Testis (tissue), 3 donors: Measurements from ENCODE around the gene MYO18A. TPM values are rescaled to one million over a fixed set of nuclear protein-coding genes. Genes with fewer than 3 reads are reported as not detected.

Experiments used
- DNase-seq: peaks from one replicate; pipeline ENCODE4 v3.0.0-alpha.2; 2019
- H3K27ac ChIP-seq, 2 donors: fragments of 200-600 bp; sonication (generic); one replicate each; pipeline ENCODE4 v1.5.1; 2019
- H3K27me3 ChIP-seq: fragments of 200-600 bp; sonication (generic); one replicate; pipeline ENCODE4 v1.5.1; 2019
- H3K36me3 ChIP-seq: fragments of 200-600 bp; sonication (generic); one replicate; pipeline ENCODE4 v1.5.1; 2017; ENCODE audit warnings: low read depth; ENCODE audit errors: missing control alignments
- H3K4me1 ChIP-seq: fragments of 200-600 bp; sonication (generic); one replicate; pipeline ENCODE4 v1.5.1; 2019
- H3K4me3 ChIP-seq, 2 donors: fragments of 200-600 bp; sonication (generic); one replicate each; pipeline ENCODE4 v1.5.1; 2017 to 2019
- H3K9me3 ChIP-seq: fragments of 200-600 bp; sonication (generic); one replicate; pipeline ENCODE4 v1.5.1; 2017
- CTCF ChIP-seq, 3 experiments: fragments of 450-650 bp in 2 of 3; fragments of 200-600 bp in 1 of 3; sonication (generic) in 1 of 3; IDR thresholded peaks; one replicate each; pipeline ENCODE4 v1.5.1; 2016 to 2019; ENCODE audit warnings: antibody characterized with exemption in 3 of 3, mild to moderate bottlenecking in 2 of 3, moderate library complexity in 1 of 3
- POLR2A ChIP-seq: fragments of 450-650 bp; IDR thresholded peaks from one replicate; pipeline ENCODE4 v1.6.1; 2017; ENCODE audit warnings: antibody characterized with exemption, mild to moderate bottlenecking, moderate library complexity
- WGBS, 2 donors: methylation state at CpG; one replicate each; pipeline ENCODE4 v1.1.5; 2018; 5-methylcytosine and 5-hydroxymethylcytosine counted together
- intact Hi-C: fragments of 100-400 bp; cut with DNase I; formaldehyde crosslinking; loops from one replicate; pipeline ENCODE4 v1.15.1; 2023; ENCODE audit warnings: low total_unique reads
- polyA plus RNA-seq: library from polyadenylated mRNA; stranded (reverse); fragments of 350-450 nt; fragmentation: Illumina TruSeq; extraction: RNeasy Lipid Tissue Mini Kit (QIAGEN cat#74804); gene quantifications from one replicate; pipeline ENCODE4 v1.2.3, GENCODE V29; 2014; ENCODE audit warnings: low read depth, low replicate concordance; ENCODE audit not compliant: insufficient read depth
- total RNA-seq, 2 donors: library from RNA; depleted of rRNA; stranded (reverse); fragments of >200 nt; gene quantifications; one replicate each; pipeline ENCODE4 v1.2.3, GENCODE V29; 2016

MYO18A gene
- total and polyA plus RNA-seq, 3 donors from 2014 or later = 89.1 to 154 (median 91.1) TPM

- Histone ChIP-seq H3K27ac (no peak overlapping the region), H3K4me3 (no peak overlapping the region), H3K9me3 (no peaks in the 10 kb centered on the region), H3K4me1 (peaks cover 5% of the 10 kb centered on the region), H3K36me3 (no peaks in the 10 kb centered on the region), H3K27me3 (no peaks in the 10 kb centered on the region)
- WGBS, 2 donors = 93 to 95% methylated on average over 3 to 4 of the region's 4 CpGs
- intact Hi-C loops = no loop called here
- DNase-seq = no peak
- no peak for TF ChIP-seq POLR2A
- TF ChIP-seq CTCF (IDR thresholded peaks at IDR 0.05) = no peak
These were observed 50.5 kb downstream of the MYO18A start for GRCh38 chr17:29129731-29130130.

- Histone ChIP-seq H3K4me3 (no peak overlapping the region), H3K9me3 (no peaks in the 10 kb centered on the region), H3K27me3 (no peaks in the 10 kb centered on the region), H3K27ac (no peak overlapping the region), H3K4me1 (peaks cover 8% of the 10 kb centered on the region), H3K36me3 (no peaks in the 10 kb centered on the region)
- intact Hi-C loops = no loop called here
- TF ChIP-seq CTCF (IDR thresholded peaks at IDR 0.05) (no peak), POLR2A (no peak)
- 75 to 87% methylated on average over 4 to 10 of the region's 10 CpGs for WGBS, 2 donors
- no peak for DNase-seq
These were observed 52.4 kb downstream of the MYO18A start for GRCh38 chr17:29127840-29128239.

- no peak for TF ChIP-seq POLR2A
- TF ChIP-seq CTCF (IDR thresholded peaks at IDR 0.05) = no peak
- Histone ChIP-seq H3K27ac (no peak overlapping the region), H3K36me3 (no peaks in the 10 kb centered on the region), H3K27me3 (no peaks in the 10 kb centered on the region), H3K9me3 (no peaks in the 10 kb centered on the region), H3K4me3 (no peak overlapping the region), H3K4me1 (peaks cover 8% of the 10 kb centered on the region)
- no peak for DNase-seq
- 66 to 78% methylated on average over 8 of the region's 8 CpGs for WGBS, 2 donors
- intact Hi-C loops = no loop called here
These were observed 53.8 kb downstream of the MYO18A start for GRCh38 chr17:29126268-29126930.

- Histone ChIP-seq H3K27ac (no peak overlapping the region), H3K27me3 (no peaks in the 10 kb centered on the region), H3K4me1 (peaks cover 8% of the 10 kb centered on the region), H3K9me3 (no peaks in the 10 kb centered on the region), H3K4me3 (no peak overlapping the region), H3K36me3 (no peaks in the 10 kb centered on the region)
- no peak for DNase-seq
- intact Hi-C loops = no loop called here
- 80 to 91% methylated on average over 3 to 9 of the region's 9 CpGs for WGBS, 2 donors
- TF ChIP-seq CTCF (IDR thresholded peaks at IDR 0.05) = no peak
- TF ChIP-seq POLR2A = no peak
These were observed 54.5 kb downstream of the MYO18A start for GRCh38 chr17:29125651-29126050.

- no peak overlapping the region for H3K4me3 ChIP-seq
- no peaks in the 10 kb centered on the region for H3K9me3 ChIP-seq
- TF ChIP-seq POLR2A = no peak
- TF ChIP-seq CTCF (IDR thresholded peaks at IDR 0.05) = no peak
- peak; percentile 42 for DNase-seq
- H3K4me1 ChIP-seq = peaks cover 8% of the 10 kb centered on the region
- intact Hi-C loops = no loop called here
- no peaks in the 10 kb centered on the region for H3K27me3 ChIP-seq
- H3K27ac ChIP-seq = no peak overlapping the region
- WGBS, 2 donors = 75 to 88% methylated on average over 1 to 4 of the region's 5 CpGs
- no peaks in the 10 kb centered on the region for H3K36me3 ChIP-seq
These were observed 55.3 kb downstream of the MYO18A start for GRCh38 chr17:29124925-29125273.
